Measurements from ENCODE around the gene OSTM1.
"Not testable (repeated sequence)": the region's sequence is repeated elsewhere in the genome, so short reads cannot be mapped to it uniquely, and the experiment has no call there.

The OSTM1 gene

DNA sequence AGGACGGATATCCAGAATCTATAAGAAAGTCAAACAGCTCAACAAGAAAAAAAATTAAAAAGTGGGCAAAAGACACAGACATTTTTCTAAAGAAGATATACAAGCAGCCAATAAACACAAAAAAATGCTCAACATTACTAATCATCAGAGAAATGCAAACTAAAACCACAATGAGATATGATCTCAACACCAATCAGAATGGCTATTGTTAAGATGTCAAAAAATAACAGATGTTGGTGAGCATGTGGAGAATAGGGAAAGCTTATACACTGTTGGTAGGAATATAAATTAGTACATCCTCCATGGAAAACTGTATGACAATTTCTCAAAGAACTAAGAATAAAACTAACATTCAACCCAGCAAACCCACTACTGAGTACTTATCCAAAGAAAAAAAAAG is 23.3 kb upstream of the OSTM1 start:
- DNase-seq = no peak

- DNase-seq = no peak
Measured at GRCh38 chr6:108093781-108094300, 19.3 kb upstream of the OSTM1 start.

GRCh38 chr6:108091288-108091687 is 16.7 kb upstream of the OSTM1 start:
- no peak for DNase-seq

- DNase-seq = no peak
Measured at GRCh38 chr6:108083349-108083748, 8.8 kb upstream of the OSTM1 start.

GRCh38 chr6:108082539-108082938 is 8.0 kb upstream of the OSTM1 start:
- DNase-seq = no peak

- no peak for DNase-seq
Measured at GRCh38 chr6:108080010-108080780, 5.7 kb upstream of the OSTM1 start.

- no peak for DNase-seq
Measured at GRCh38 chr6:108078191-108078590, 3.6 kb upstream of the OSTM1 start.

GRCh38 chr6:108074057-108074358 is 533 bp downstream of the OSTM1 start:
- no peak for DNase-seq

GRCh38 chr6:108071736-108072276 is 2.7 kb downstream of the OSTM1 start:
- DNase-seq = no peak

DNA sequence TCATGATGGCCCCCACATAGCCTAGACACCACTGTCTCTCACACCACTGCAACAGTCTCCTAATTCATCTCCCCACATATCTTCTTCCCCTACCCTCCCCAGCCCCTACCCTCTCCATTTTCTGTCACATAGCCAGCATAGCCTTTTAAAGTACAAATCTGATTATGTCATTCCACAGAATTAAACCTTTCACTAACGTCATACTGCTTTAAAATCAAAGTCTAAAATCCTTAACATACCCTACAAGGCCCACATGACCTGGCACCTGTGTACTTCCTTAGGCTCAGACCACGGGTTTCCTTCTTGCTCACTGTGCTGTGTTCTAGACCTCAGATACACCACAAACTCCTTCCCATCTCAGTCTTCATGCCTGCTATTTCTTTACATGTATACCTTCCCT is 5.9 kb downstream of the OSTM1 start:
- no peak for DNase-seq

- no peak for DNase-seq
Measured at GRCh38 chr6:108068182-108068581, 6.4 kb downstream of the OSTM1 start.

DNA sequence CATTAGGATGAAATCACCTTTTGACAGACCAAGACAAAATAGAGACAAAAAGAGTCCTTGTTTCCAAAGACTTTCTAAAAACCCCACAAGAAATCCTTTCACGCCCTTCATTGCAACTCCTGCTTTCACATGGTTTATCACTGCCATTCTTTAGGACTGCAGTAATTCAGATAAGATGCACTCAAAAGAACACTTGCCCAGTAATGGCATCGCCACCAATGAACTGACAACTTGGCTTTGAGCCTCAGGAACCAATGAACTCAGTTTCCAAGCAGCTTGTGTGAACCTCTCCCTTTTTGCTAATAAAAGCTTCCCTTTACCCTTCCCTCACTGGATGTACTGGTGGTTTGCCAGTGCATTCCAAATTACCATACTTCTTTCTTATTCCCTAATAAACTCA is 21.8 kb downstream of the OSTM1 start:
- no peak for DNase-seq

DNA sequence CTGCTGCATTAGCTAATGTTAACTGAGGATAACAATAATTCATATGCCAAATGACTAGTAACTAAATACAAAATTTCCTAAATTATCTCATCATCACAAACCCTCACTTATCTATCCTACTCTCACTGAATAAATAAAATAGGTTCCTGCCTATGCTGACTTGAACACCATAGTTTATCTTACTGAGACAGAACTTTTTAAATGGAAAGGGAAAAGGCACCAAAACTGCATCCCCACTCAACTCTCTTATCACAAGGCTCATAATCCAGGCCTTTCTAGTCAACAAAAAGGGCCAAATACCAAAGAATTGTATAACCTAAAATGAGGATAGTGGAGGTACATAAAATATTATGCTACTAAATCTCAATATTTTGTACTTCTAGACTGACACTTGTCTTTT is 23.1 kb downstream of the OSTM1 start:
- DNase-seq = no peak

GRCh38 chr6:108039681-108040080 is 34.9 kb downstream of the OSTM1 start:
- no peak for DNase-seq

DNA sequence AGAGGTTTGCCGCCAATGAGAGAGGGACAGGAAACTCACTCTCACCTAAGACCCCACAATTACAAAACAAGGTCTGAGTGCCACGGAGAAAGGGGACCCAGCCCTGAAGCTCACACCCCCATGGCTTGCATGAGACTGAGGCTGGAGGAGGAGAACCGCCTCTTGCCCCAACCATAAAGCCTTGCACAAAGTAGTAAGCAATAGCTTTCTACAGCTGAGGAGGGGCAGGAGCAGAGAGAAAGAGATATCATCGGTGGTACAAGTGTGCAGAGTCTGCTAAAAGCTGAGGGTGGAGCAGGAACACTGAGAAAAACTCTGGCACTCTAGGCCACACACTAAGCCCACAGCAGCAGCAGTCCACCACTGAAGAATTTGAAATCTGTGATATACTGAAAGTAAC is 37.7 kb downstream of the OSTM1 start:
- DNase-seq = no peak

GRCh38 chr6:108031968-108032367 is 42.6 kb downstream of the OSTM1 start:
- DNase-seq = no peak

DNA sequence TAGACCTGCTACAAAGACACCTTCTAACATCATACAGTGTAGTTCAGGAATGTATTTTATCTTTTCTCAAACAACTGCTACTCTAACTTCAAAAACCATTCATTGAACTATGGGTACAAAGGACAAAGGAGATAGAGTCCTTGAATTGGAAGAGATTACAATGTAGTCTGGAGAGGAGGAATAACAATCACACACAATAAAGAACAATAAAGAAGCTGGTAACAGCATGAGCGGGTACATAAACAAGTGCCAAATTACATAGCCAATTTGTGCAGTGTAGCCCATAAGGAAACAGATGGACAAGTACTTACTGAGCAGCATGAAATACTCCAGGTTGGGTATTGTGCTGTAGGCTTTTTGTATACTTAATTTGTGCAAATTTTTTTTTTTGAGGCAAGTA is 44.3 kb downstream of the OSTM1 start:
- DNase-seq = no peak

GRCh38 chr6:108029226-108029921 is 45.2 kb downstream of the OSTM1 start:
- DNase-seq = no peak

DNA sequence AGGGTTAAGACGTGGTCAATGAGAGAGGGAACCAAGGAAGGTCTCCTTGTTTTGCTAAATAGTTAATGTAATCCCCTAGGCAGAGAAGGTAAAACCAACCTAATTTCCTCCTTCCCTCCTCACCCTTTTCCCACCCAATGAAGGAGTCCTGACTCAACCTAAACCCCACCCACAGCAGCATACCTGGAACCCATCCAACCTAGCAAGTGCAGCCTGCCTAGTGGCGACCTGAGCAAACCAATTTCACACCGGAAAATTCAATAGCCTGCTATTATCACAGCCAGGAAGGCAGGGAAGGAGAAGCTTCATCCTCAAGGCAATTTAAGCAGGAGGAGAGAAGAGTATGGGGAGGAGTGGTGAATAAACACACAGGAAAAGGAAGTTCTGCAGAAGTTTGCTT is 46.9 kb downstream of the OSTM1 start:
- DNase-seq = no peak

- no peak for DNase-seq
Measured at GRCh38 chr6:108027056-108027455, 47.5 kb downstream of the OSTM1 start.

DNA sequence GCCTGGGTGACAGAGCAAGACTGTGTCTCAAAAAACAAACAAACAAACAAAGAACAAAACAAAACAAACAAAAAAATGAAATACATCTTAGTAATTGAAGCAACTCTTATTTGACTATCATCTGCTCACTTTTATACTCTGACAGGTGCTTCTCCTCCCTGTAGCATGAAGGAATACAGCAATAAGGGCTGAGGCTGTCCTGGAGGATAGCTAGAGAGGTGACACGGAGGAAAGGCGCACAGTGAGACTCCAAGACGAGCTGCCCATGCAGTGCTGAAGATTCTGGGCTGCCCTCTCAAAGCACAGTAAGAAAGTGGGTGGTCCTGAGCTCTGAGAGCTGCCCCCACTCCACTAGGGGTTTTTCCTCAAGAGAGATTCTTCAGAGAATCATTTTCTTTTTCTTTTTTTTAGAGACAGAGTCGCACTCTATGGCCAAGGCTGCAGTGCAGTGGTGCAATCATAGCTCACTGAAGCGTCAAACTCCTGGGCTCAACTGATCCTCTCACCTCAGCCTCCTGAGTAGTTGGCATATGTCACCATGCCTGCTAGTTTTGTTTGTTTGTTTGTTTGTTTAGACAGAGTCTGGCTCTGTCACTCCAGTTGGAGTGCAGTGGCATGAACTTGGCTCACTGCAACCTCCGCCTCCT is 50.0 kb downstream of the OSTM1 start:
- no peak for DNase-seq

GRCh38 chr6:108020472-108021116 is 53.9 kb downstream of the OSTM1 start:
- no peak for DNase-seq

DNA sequence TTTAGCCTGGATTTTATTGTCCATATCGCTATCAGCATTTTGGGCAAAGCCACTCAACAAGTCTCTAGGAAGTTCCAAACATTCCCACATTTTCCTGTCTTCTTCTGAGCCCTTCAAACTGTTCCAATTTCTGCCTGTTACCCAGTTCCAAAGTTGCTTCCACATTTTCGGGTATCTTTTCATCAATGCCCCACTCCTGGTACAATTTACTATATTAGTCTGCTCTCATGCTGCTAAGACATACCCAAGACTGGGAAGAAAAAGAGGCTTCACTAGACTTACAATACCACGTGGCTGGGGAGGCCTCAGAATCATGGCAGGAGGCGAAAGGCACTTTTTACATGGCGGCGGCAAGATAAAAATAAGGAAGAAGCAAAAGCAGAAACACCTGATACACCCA is 58.3 kb downstream of the OSTM1 start:
- DNase-seq = not testable (repeated sequence)

All from SHP77 treated with DMSO at 0.1 percent for 48 hours (cell line).